Keratinocyte (primary cell): ENCODE data around the gene SCTR. TPM values are rescaled to one million over a fixed set of nuclear protein-coding genes. Genes with fewer than 3 reads are reported as not detected.

Experiments
- DNase-seq: peaks from one replicate; pipeline ENCODE4 v3.0.0-alpha.2; 2011; ENCODE audit warnings: low read depth, missing footprints, low spot score
- FAIRE-seq: peaks from 2 replicates; lab custom pipeline; 2011; peaks lifted over from hg19 to GRCh38; lab: Jason Lieb, UNC
- H2AFZ ChIP-seq: 2 replicates; pipeline ENCODE4 v1.6.0; 2012; ENCODE audit warnings: low read length, control low read depth, inconsistent platforms; ENCODE audit not compliant: control insufficient read depth
- H3K27ac ChIP-seq: 2 replicates; pipeline ENCODE4 v1.5.1; 2011; ENCODE audit warnings: low read length; ENCODE audit not compliant: control insufficient read depth, insufficient read depth
- H3K27me3 ChIP-seq: 3 replicates; pipeline ENCODE4 v1.6.0; 2011; ENCODE audit warnings: low read length; ENCODE audit not compliant: control insufficient read depth, insufficient read depth; ENCODE audit errors: extremely low read depth
- H3K36me3 ChIP-seq, 2 experiments: 2 replicates in 1 of 2; 3 replicates in 1 of 2; pipeline ENCODE4 v1.5.1; 2011; ENCODE audit warnings: low read length in 2 of 2, mild to moderate bottlenecking in 1 of 2; ENCODE audit not compliant: control insufficient read depth in 2 of 2, insufficient read depth in 2 of 2; ENCODE audit errors: extremely low read depth in 1 of 2
- H3K4me1 ChIP-seq: 3 replicates; pipeline ENCODE4 v1.5.1; 2011; ENCODE audit warnings: low read length; ENCODE audit not compliant: control insufficient read depth, insufficient read depth; ENCODE audit errors: extremely low read depth
- H3K4me2 ChIP-seq: 3 replicates; pipeline ENCODE4 v1.6.0; 2011; ENCODE audit warnings: low read depth, low read length; ENCODE audit not compliant: control insufficient read depth, insufficient read depth; ENCODE audit errors: extremely low read depth
- H3K4me3 ChIP-seq, 3 experiments: fragments of 200-600 bp in 1 of 3; sonication (generic) in 1 of 3; 2 replicates in 2 of 3; 3 replicates in 1 of 3; pipeline ENCODE4 v1.5.1; 2011 to 2016; ENCODE audit warnings: low read length in 3 of 3, mild to moderate bottlenecking in 3 of 3, control low read depth in 2 of 3, inconsistent platforms in 1 of 3, low read depth in 1 of 3, mixed read lengths in 1 of 3, mixed run types in 1 of 3, moderate library complexity in 1 of 3; ENCODE audit not compliant: control insufficient read depth in 2 of 3, insufficient read depth in 2 of 3; ENCODE audit errors: extremely low read depth in 1 of 3
- H3K79me2 ChIP-seq: 2 replicates; pipeline ENCODE4 v1.6.0; 2012; ENCODE audit warnings: low read length; ENCODE audit not compliant: control insufficient read depth, insufficient read depth
- H3K9ac ChIP-seq: 3 replicates; pipeline ENCODE4 v1.6.0; 2011; ENCODE audit warnings: low read length; ENCODE audit not compliant: control insufficient read depth, insufficient read depth; ENCODE audit errors: extremely low read depth
- H3K9me1 ChIP-seq: 3 replicates; pipeline ENCODE4 v1.6.0; 2011; ENCODE audit warnings: low read length; ENCODE audit not compliant: control insufficient read depth, insufficient read depth; ENCODE audit errors: extremely low read depth
- H3K9me3 ChIP-seq: 2 replicates; pipeline ENCODE4 v1.5.1; 2012; ENCODE audit warnings: low read depth, low read length; ENCODE audit not compliant: control insufficient read depth
- H4K20me1 ChIP-seq: 3 replicates; pipeline ENCODE4 v1.6.0; 2011; ENCODE audit warnings: low read length; ENCODE audit not compliant: control insufficient read depth, insufficient read depth; ENCODE audit errors: extremely low read depth
- EZH2 ChIP-seq: IDR thresholded peaks from one replicate; pipeline ENCODE4 v1.6.1; 2012; ENCODE audit warnings: inconsistent platforms, mild to moderate bottlenecking, low read length, moderate library complexity
- dilution Hi-C: fragments of 300-500 bp; cut with MboI; formaldehyde crosslinking; loops from one replicate; pipeline ENCODE4 v1.7.0; 2020; ENCODE audit warnings: low sequenced_read_pairs; ENCODE audit not compliant: extremely low pct_ligation_motif_present
- polyA plus RNA-seq, 5 experiments: library from polyadenylated mRNA; depleted of rRNA in 3 of 5; stranded (reverse) in 3 of 5; stranded (forward) in 1 of 5; unstranded in 1 of 5; fragments of >200 nt; gene quantifications; 1 replicate in 1 of 5; 2 replicates in 3 of 5; 3 replicates in 1 of 5; pipeline versions ENCODE4 v1.2.1 to v1.2.3, GENCODE V29; 2011 to 2012; ENCODE audit warnings: missing spikeins in 2 of 5, low read depth in 1 of 5, low replicate concordance in 1 of 5
- TF ChIP-seq, protein P1 (sequence below), 3 experiments: IDR thresholded peaks in 1 of 3; conservative IDR thresholded peaks in 1 of 3; optimal IDR thresholded peaks in 1 of 3; 2 replicates in 2 of 3; 3 replicates in 1 of 3; pipeline versions ENCODE3 to v1.5.1; 2011; ENCODE audit warnings: low read length in 3 of 3, mild to moderate bottlenecking in 3 of 3, moderate library complexity in 2 of 3, control low read depth in 1 of 3, inconsistent platforms in 1 of 3; ENCODE audit not compliant: insufficient read depth in 2 of 3; ENCODE audit errors: extremely low read depth in 1 of 3

SCTR gene
- polyA plus RNA-seq, 1 donor (not counting 4 experiments of a cell fraction or from before 2014, with no cell fraction given), result not detected

DNA sequence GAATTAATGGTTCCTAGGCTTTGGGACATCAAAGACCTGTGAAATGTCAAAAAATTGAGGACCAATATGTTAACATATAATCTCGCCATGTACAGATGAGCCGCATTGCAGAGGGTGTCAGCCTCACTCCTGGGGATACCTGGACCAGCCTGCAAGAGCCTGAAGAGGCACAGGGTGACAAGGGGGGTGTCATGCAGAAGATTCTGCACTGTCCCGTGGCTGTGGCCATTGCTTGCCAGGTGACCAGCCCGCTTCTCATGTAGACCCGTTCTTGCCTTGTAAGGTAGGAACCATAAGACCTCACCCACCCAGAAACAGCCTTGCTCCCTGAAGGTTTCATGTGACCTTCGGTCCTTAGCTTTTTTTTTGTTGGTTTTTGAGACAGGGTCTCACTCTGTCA is 55.2 kb downstream of the SCTR start:
- FAIRE-seq, result no peak
- no peaks in the 10 kb centered on the region for H3K9me3 ChIP-seq
- no peaks in the 10 kb centered on the region for H4K20me1 ChIP-seq
- H3K79me2 ChIP-seq, result no peaks in the 10 kb centered on the region
- no peak overlapping the region for H3K4me3 ChIP-seq
- H3K4me2 ChIP-seq, result no peak overlapping the region
- no peaks in the 10 kb centered on the region for H3K9me1 ChIP-seq
- no peaks in the 10 kb centered on the region for H3K4me1 ChIP-seq
- no peak for DNase-seq
- TF ChIP-seq EZH2, result no peak
- TF ChIP-seq, protein P1, sequence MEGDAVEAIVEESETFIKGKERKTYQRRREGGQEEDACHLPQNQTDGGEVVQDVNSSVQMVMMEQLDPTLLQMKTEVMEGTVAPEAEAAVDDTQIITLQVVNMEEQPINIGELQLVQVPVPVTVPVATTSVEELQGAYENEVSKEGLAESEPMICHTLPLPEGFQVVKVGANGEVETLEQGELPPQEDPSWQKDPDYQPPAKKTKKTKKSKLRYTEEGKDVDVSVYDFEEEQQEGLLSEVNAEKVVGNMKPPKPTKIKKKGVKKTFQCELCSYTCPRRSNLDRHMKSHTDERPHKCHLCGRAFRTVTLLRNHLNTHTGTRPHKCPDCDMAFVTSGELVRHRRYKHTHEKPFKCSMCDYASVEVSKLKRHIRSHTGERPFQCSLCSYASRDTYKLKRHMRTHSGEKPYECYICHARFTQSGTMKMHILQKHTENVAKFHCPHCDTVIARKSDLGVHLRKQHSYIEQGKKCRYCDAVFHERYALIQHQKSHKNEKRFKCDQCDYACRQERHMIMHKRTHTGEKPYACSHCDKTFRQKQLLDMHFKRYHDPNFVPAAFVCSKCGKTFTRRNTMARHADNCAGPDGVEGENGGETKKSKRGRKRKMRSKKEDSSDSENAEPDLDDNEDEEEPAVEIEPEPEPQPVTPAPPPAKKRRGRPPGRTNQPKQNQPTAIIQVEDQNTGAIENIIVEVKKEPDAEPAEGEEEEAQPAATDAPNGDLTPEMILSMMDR (optimal IDR thresholded peaks at IDR 0.05 in 1 of 3, IDR thresholded peaks at IDR 0.05 in 1 of 3, conservative IDR thresholded peaks at IDR 0.05 in 1 of 3; ENCODE audit: extremely low read depth in 1 of 3, insufficient read depth in 2 of 3, low read length in 3 of 3), result no peak
- H3K36me3 ChIP-seq, result no peaks in the 10 kb centered on the region
- H3K27me3 ChIP-seq, result no peaks in the 10 kb centered on the region
- no peak overlapping the region for H2AFZ ChIP-seq
- H3K9ac ChIP-seq, result no peak overlapping the region
- dilution Hi-C loops, result no loop called here
- no peak overlapping the region for H3K27ac ChIP-seq

DNA sequence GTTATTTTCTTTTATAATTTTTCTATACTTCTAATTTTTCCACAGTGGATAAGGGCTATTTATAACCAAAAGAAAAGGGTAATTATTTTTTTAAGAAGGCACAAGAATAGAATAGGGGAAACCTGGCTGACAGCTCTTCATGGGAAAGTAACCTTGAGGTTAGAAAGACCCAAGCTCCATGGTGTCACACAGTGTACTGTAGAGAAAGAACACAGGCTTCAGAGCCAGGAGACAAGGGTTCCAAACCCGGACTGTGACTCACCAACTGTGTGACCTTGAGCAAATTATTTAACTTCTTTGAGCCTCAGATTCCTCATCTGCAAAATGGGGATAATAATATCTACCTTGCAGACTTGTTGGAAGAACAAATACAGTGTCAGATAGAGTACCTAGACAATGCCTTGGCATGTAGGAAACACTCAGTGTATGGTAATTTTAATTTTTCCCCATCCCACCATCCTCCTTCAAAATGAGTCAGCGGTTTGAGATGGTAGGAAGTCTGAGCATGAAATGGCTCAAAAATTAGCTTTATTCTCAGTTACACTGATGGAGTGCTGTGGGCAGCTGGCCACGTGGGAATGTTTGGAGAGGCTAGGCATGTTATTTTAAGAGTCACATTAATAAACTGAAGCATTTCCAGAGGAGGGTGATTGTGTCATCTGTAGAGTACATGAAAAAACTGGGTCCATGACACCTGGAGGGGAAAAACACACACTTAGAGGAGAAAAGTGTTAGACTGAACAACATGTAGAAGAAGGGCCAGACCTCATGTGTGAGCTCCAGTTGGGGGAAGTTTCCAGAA is 55.9 kb downstream of the SCTR start:
- Histone ChIP-seq H3K9me3 (no peaks in the 10 kb centered on the region), H3K9ac (no peak overlapping the region), H3K27ac (no peak overlapping the region), H3K36me3 (no peaks in the 10 kb centered on the region), H2AFZ (no peak overlapping the region), H4K20me1 (no peaks in the 10 kb centered on the region), H3K4me3 (no peak overlapping the region), H3K27me3 (no peaks in the 10 kb centered on the region), H3K79me2 (no peaks in the 10 kb centered on the region), H3K4me1 (no peaks in the 10 kb centered on the region), H3K4me2 (no peak overlapping the region), H3K9me1 (no peaks in the 10 kb centered on the region)
- DNase-seq, result no peak
- TF ChIP-seq EZH2, result no peak
- TF ChIP-seq, protein P1 (optimal IDR thresholded peaks at IDR 0.05 in 1 of 3, IDR thresholded peaks at IDR 0.05 in 1 of 3, conservative IDR thresholded peaks at IDR 0.05 in 1 of 3; ENCODE audit: extremely low read depth in 1 of 3, insufficient read depth in 2 of 3, low read length in 3 of 3), result no peak
- dilution Hi-C loops, result no loop called here
- no peak for FAIRE-seq
